Testis (tissue), 3 donors: ENCODE results near the gene TIAM2. TPM values are rescaled to one million over a fixed set of nuclear protein-coding genes. Genes with fewer than 3 reads are reported as not detected.

ENCODE experiments used
- DNase-seq: peaks from one replicate; pipeline ENCODE4 v3.0.0-alpha.2; 2019
- H3K27ac ChIP-seq, 2 donors: fragments of 200-600 bp; sonication (generic); one replicate each; pipeline ENCODE4 v1.5.1; 2019
- H3K27me3 ChIP-seq: fragments of 200-600 bp; sonication (generic); one replicate; pipeline ENCODE4 v1.5.1; 2019
- H3K36me3 ChIP-seq: fragments of 200-600 bp; sonication (generic); one replicate; pipeline ENCODE4 v1.5.1; 2017; ENCODE audit warnings: low read depth; ENCODE audit errors: missing control alignments
- H3K4me1 ChIP-seq: fragments of 200-600 bp; sonication (generic); one replicate; pipeline ENCODE4 v1.5.1; 2019
- H3K4me3 ChIP-seq, 2 donors: fragments of 200-600 bp; sonication (generic); one replicate each; pipeline ENCODE4 v1.5.1; 2017 to 2019
- H3K9me3 ChIP-seq: fragments of 200-600 bp; sonication (generic); one replicate; pipeline ENCODE4 v1.5.1; 2017
- CTCF ChIP-seq, 3 experiments: fragments of 450-650 bp in 2 of 3; fragments of 200-600 bp in 1 of 3; sonication (generic) in 1 of 3; IDR thresholded peaks; one replicate each; pipeline ENCODE4 v1.5.1; 2016 to 2019; ENCODE audit warnings: antibody characterized with exemption in 3 of 3, mild to moderate bottlenecking in 2 of 3, moderate library complexity in 1 of 3
- POLR2A ChIP-seq: fragments of 450-650 bp; IDR thresholded peaks from one replicate; pipeline ENCODE4 v1.6.1; 2017; ENCODE audit warnings: antibody characterized with exemption, mild to moderate bottlenecking, moderate library complexity
- WGBS, 2 donors: methylation state at CpG; one replicate each; pipeline ENCODE4 v1.1.5; 2018; 5-methylcytosine and 5-hydroxymethylcytosine counted together
- intact Hi-C: fragments of 100-400 bp; cut with DNase I; formaldehyde crosslinking; loops from one replicate; pipeline ENCODE4 v1.15.1; 2023; ENCODE audit warnings: low total_unique reads
- polyA plus RNA-seq: library from polyadenylated mRNA; stranded (reverse); fragments of 350-450 nt; fragmentation: Illumina TruSeq; extraction: RNeasy Lipid Tissue Mini Kit (QIAGEN cat#74804); gene quantifications from one replicate; pipeline ENCODE4 v1.2.3, GENCODE V29; 2014; ENCODE audit warnings: low read depth, low replicate concordance; ENCODE audit not compliant: insufficient read depth
- total RNA-seq, 2 donors: library from RNA; depleted of rRNA; stranded (reverse); fragments of >200 nt; gene quantifications; one replicate each; pipeline ENCODE4 v1.2.3, GENCODE V29; 2016

Gene TIAM2
- total and polyA plus RNA-seq, 3 donors from 2014 or later, result 22.7 to 43.8 (median 38.0) TPM

DNA sequence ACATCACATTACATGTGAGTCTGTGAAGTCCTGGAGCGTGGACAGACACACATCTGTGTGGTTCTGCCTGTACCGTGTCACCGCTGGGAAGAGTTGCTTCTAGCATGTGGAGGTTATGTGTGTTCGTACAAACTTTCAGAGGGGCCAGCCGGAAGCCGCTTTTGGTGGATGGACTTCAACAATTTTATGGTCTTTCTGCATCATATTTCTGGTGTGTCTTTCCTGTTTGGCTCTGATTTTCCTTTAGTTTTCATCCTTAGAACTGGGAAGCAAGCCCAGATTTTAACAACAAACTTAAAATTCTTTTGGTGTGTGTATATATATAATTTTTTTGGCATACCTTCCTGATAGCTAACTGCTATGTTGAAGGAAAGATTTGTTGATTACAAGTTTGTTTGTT lies 71.2 kb downstream of the TIAM2 start:
- Histone ChIP-seq H3K4me3 (no peak overlapping the region), H3K9me3 (no peaks in the 10 kb centered on the region), H3K36me3 (no peaks in the 10 kb centered on the region), H3K27ac (no peak overlapping the region), H3K27me3 (no peaks in the 10 kb centered on the region), H3K4me1 (no peaks in the 10 kb centered on the region)
- TF ChIP-seq POLR2A (no peak), CTCF (IDR thresholded peaks at IDR 0.05) (no peak)
- intact Hi-C loops, result no loop called here
- no peak for DNase-seq
- WGBS, 2 donors, result 85 to 89% methylated on average over 6 of the region's 6 CpGs

DNA sequence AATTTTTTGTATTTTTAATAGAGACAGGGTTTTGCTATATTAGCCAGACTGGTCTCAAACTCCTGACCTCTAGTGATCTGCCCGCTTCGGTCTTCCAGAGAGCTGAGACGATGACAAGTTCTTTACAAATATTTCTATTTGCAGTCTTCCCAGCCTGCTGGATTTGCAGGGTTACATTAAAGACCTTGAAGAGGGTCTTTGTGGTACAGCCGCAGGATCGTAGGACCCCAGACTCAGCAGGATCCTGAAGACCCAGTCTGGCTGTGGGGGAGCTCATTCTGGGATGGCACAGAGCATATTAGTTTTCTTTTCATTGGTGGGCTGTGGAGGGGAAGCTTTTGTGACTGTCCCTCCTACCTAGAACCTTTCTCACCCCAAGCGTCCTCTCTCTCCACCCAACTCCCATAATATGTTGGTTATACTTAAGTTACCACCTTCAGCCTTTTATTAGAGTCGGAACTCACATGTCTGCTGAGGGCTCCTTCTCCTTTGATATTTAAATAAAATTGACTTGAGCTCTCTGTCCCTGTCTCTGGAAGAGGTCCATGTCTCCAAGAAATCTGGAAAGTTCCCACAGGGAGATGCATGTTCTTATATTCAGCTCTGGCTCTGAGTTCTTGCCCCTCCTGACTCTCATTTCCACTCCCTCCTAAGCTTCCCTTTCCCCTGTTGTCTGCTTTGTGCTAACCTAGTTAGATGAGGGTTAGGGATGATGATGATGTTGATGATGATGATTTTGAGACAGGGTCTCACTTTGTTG lies 72.0 kb downstream of the TIAM2 start:
- TF ChIP-seq CTCF (IDR thresholded peaks at IDR 0.05), result no peak
- TF ChIP-seq POLR2A, result no peak
- WGBS, 2 donors, result 83 to 87% methylated on average over 7 of the region's 7 CpGs
- intact Hi-C loops, result no loop called here
- H3K27ac ChIP-seq, result no peak overlapping the region
- no peaks in the 10 kb centered on the region for H3K36me3 ChIP-seq
- DNase-seq, result no peak
- no peak overlapping the region for H3K4me3 ChIP-seq
- no peaks in the 10 kb centered on the region for H3K27me3 ChIP-seq
- H3K4me1 ChIP-seq, result no peaks in the 10 kb centered on the region
- no peaks in the 10 kb centered on the region for H3K9me3 ChIP-seq

- WGBS, 2 donors, result 78 to 85% methylated on average over 9 of the region's 9 CpGs
- Histone ChIP-seq H3K27ac (no peak overlapping the region), H3K9me3 (no peaks in the 10 kb centered on the region), H3K27me3 (no peaks in the 10 kb centered on the region), H3K4me1 (no peaks in the 10 kb centered on the region), H3K4me3 (no peak overlapping the region), H3K36me3 (no peaks in the 10 kb centered on the region)
- intact Hi-C loops, result no loop called here
- DNase-seq, result no peak
- TF ChIP-seq CTCF (IDR thresholded peaks at IDR 0.05), result no peak
- no peak for TF ChIP-seq POLR2A
Observed at GRCh38 chr6:155067956-155068615, 73.0 kb downstream of the TIAM2 start.

GRCh38 chr6:155069543-155069942 lies 74.4 kb downstream of the TIAM2 start:
- no peaks in the 10 kb centered on the region for H3K4me1 ChIP-seq
- no peak for DNase-seq
- no peak overlapping the region for H3K27ac ChIP-seq
- intact Hi-C loops, result no loop called here
- no peak overlapping the region for H3K4me3 ChIP-seq
- no peaks in the 10 kb centered on the region for H3K36me3 ChIP-seq
- no peaks in the 10 kb centered on the region for H3K27me3 ChIP-seq
- TF ChIP-seq POLR2A (no peak), CTCF (IDR thresholded peaks at IDR 0.05) (no peak)
- no peaks in the 10 kb centered on the region for H3K9me3 ChIP-seq
